NCI-H345 (cell line): Measurements from ENCODE around the gene MIER2.
"Not testable (repeated sequence)": the region's sequence is repeated elsewhere in the genome, so short reads cannot be mapped to it uniquely, and the experiment has no call there.

ENCODE experiments used
- DNase-seq: peaks from one replicate; lab custom pipeline; 2025; lab: John Stamatoyannopoulos, UW

Gene MIER2, protein sequence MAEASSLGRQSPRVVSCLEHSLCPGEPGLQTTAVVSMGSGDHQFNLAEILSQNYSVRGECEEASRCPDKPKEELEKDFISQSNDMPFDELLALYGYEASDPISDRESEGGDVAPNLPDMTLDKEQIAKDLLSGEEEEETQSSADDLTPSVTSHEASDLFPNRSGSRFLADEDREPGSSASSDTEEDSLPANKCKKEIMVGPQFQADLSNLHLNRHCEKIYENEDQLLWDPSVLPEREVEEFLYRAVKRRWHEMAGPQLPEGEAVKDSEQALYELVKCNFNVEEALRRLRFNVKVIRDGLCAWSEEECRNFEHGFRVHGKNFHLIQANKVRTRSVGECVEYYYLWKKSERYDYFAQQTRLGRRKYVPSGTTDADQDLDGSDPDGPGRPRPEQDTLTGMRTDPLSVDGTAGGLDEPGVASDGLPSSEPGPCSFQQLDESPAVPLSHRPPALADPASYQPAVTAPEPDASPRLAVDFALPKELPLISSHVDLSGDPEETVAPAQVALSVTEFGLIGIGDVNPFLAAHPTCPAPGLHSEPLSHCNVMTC

DNA sequence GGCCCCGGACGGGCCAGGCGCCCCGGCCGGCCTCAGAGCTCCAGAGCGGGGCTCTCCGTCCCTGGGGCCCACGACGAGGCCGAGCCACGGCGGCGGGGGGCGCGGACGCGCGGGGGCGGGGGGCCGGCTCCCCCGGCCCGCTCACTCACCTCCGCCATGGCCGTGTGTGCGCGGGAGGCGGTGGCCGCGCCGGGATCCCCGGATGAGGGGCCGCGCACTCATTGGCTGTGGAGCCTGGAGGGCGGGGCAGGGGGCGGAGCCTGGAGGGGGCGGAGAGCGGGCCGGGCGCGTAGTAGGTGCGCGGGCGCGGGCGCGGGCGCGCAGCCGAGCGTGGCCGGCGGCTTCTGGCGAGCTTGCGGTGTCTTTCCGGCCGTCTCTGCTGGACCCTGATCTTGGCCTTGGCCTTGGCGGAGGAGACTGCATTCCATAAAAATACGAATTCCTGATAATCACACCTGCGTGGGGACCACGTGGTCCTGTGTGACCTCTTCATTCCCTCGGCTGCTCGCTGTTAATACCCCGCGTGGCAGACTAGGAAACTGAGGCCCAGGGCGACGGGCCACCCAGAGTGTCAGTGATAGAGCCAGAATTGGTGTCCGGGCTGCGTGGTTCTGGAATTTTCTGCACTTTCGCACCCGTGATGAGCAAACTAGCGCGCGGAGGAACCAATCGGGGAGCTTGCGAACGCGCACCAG, at the start of gene MIER2:
Gene MIER2, minus strand, starts transcription at position 172 of the 695 bp plus-strand sequence. Its CDS starts 14 bp downstream, at position 158.
- peak; percentile 84 for DNase-seq

- not testable (repeated sequence) for DNase-seq
Observed at GRCh38 chr19:393560-393959, 49.0 kb upstream of the MIER2 start.

DNA sequence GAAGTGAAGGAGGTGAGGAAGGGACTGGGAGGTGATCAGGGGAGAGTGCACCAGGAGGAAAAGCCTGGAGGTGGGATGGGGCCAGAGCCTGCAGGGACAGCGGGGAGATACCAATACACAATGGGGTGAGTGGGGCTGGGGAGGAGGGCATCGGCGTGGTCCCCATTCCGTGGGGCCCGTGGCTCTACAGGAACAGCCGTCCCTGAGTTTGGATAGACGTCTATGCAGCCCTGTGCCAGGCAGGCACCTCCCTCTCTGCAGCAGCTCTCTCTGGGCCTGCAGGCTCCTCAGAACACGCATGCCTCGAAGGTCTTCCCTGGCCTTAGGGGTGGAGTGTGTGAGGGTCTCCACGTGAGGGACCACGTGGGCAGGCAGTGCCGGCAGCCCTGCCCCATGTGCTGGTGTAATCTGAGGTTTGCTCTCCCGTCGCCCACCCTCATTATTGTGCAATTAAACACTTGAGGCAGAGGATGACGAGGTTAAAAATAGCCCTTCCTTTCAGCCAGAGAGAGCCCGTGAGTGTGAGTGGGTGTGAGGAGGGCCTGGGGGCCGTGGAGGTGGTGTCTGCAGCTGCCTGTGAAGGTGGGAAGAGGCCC, 47.9 kb upstream of the MIER2 start:
- DNase-seq = no peak

DNA sequence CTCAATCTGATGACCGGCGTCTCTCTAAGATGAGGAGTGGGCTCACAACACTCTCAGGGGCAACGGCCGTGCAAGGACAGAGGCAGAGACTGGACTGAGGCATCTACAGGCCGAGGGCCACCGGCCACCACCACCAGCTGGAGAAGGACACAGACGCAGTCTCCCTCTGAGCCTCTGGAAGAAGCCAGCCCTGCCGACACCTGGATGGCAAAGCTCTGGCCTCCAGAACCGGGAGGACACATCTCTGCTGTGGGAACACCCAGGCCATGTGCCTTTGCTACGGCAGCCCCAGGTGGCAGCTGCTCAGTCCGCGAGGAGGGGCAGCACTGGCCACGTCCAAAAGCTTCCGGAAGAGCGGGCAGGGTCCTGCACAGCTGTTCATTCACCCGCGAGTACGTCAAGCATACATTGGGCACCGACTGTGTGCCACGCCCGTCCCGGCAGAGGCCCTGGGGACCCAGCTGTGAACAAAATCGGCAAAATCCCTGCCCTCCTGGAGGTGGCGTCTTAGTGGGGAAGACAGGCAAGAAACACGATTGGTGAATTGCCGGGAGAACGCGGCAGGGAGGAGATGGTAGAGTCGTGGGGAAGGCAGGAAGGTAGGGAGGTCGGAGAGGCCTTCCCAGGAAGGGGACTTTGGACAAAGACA, 47.3 kb upstream of the MIER2 start:
- DNase-seq = no peak

DNA sequence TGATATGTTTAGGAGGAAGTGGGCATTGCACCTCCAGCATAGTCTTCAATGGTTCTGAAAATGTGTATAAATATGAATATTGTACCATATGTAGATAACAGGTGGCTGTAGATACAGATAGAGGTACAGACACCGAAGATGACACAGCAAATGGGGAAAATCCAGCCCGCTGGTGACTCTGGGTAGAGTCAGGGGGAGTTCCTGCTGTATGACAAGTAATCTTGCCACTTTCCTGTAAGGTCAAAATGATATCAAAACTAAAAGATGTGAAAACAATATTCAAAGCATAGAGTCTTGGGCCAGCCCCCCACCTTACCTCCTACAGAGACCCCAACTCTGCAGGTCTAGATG, 46.6 kb upstream of the MIER2 start:
- no peak for DNase-seq

DNA sequence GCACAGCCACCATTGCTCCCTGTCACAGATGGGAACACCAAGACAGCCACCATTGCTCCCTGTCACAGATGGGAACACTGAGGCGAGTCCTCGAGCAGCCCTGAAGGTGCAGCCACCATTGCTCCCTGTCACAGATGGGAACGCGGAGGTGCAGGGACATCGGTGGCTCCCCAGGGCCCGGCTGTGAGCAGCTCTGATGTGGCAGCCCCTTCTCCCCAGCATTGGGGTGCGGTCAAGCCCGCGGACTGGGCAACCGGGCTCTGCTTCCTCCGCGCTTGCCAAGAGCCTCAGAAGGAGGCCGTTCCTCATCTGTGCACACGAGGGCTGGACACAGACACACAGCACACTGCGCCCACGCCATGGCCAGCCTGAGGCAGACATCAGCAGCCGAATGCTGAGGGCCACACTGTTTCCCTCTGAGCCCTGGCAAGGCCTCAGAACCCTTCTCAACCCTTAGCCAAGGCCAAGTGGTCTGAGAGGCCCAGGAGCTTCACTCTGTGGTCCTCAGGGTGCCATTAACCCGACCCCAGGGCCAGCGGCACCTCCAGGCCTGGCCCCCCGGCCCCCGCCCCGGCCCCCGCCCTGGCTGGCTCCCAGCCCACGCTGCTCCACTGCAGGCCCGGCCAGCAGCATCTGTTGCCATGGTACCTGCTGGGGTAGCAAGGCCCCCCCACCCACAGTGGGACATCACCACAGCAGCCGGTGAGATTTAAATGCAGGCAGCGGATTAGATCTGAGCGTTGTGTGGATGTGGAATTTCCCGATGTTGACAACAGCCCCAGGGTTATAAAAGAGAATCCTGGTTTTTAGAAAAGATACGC, 46.0 kb upstream of the MIER2 start:
- DNase-seq = no peak

DNA sequence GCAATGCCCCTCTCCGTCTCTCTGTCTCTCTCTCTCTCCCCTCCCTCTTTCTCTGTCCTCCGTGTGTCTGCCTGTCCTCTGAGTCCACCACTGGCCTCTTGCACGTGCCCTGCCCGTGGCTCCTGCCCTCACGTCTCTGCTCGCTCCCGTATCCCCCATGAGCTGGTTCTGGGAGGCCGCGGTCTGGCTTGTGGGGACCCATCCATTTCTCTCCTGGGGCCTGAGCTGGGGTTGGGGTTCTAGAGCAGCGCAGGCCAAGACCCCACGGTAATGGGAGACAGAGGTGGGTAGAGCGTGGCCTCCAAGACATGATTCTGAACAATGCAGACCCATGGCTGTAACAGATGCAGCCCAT, 45.3 kb upstream of the MIER2 start:
- no peak for DNase-seq

DNA sequence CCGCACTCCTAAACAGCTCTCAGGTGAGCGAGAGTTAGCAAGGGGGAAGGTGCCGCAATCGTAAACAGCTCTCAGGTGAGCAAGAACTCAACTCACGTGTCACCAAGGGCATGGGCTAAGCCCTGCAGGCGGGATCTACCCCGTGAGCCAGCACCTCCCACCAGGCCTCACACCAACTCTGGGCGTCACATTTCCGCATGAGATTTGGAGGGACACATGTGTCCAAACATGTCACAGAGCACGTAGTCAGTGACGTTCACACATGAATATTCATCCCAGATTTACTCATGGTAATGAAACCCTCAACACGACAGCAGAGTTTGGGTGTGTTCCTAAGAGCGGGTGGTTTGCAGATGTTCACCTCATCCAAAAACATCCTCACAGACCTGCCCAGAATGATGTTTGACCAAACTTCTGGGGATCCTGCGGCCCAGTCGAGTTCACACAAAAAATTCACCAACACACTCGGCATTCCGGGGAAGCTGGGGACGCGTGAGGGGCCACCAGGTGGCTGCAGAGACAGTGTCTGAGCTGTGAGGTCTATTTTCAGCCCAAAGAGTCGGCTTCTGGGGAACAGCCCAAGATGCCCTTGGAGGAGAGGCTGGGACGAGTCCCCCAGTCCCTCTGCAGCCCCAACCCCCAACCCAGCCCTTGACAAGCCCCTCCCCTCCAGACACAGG, 44.8 kb upstream of the MIER2 start:
- no peak for DNase-seq

- DNase-seq = no peak
Observed at GRCh38 chr19:388691-389090, 44.1 kb upstream of the MIER2 start.

GRCh38 chr19:387777-388176, 43.2 kb upstream of the MIER2 start:
- no peak for DNase-seq

GRCh38 chr19:386632-387301, 42.2 kb upstream of the MIER2 start:
- DNase-seq = not testable (repeated sequence)

DNA sequence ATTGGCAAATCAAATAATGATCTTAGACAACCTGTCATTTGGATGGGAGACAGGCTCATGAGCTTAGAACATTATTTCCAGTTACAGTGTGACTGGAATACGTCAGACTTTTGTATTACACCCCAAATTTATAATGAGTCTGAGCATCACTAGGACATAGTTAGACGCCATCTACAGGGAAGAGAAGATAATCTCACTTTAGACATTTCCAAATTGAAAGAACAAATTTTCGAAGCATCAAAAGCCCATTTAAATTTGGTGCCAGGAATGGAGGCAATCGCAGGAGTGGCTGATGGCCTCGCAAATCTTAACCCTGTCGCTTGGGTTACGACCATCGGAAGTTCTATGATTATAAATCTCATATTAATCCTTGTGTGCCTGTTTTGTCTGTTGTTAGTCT, 41.6 kb upstream of the MIER2 start:
- DNase-seq = not testable (repeated sequence)

DNA sequence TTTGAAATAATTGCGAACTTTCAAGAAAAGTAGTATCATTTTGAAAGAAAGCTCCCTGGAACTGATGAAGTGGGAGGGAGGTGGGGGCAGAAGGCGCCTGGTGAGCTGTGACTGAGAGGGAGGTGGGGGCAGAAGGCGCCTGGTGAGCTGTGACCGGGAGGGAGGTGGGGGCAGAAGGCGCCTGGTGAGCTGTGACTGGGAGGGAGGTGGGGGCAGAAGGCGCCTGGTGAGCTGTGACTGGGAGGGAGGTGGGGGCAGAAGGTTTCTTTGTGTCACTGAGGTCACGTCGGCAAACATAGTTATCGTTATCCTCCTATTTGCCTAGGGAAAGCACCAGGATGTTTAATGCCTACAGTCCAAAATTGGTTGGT, 40.2 kb upstream of the MIER2 start:
- DNase-seq = no peak

DNA sequence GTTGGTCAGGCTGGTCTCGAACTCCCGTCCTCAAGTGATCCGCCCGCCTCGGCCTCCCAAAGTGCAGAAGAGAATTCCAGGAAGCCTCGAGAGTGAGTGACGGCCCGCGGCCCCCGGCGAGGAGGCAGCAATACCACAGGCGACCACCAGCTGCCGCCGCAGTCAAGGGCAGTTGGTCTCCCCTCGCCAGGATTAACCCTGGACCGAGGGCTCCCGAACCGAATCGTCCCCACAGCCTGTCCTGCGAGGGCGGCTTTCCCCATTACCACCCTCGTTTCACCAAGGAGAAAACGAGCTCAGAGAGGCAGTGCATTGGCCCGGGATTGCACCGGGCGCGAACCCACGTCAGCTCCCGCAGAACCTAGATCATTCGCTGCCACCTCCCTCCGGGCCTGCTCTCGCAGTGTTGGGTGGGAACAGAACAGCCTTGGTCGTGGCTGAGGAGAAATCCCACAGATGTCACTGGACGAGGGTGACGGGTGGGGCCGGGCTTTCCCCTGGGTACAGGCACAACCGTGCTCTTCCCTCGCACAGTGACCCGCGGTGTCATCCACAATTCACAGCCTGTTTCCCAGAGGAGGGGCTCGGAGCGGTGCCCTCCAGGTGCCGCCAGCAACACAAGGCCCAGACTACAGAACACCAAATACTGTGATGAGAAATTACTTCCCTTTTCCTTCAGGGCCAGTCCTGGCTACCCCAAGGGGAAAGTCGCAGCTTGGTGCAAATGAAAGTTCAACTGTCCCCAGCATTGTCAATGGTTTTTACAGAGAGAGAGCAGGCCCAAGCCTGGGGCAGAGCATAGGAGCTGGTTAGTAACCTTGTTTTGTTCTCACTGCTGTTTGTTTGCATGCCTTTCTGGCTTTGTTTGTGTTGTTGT, 39.6 kb upstream of the MIER2 start:
- DNase-seq = no peak

DNA sequence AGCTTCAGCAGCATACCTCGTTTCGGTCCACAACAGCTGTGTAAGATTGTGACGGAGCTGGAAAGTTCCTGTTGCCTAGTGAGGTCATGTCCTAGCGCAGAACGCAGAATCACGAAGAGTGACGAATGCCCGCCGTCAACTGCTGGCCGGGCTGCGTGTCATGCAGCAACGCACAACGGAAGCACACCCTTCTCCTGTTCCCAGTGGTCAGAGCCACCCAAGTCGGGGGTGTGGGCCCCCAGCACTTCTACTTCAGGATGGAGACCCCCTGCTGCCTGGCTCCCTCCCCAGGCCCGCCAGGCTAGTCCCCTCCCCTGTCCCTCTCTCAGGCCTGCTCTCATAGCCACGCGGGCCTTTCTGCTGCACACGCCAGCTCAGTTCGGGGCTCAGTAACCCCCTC, 38.4 kb upstream of the MIER2 start:
- no peak for DNase-seq

- DNase-seq = peak; percentile 27
Observed at GRCh38 chr19:382578-382977, 38.0 kb upstream of the MIER2 start.

DNA sequence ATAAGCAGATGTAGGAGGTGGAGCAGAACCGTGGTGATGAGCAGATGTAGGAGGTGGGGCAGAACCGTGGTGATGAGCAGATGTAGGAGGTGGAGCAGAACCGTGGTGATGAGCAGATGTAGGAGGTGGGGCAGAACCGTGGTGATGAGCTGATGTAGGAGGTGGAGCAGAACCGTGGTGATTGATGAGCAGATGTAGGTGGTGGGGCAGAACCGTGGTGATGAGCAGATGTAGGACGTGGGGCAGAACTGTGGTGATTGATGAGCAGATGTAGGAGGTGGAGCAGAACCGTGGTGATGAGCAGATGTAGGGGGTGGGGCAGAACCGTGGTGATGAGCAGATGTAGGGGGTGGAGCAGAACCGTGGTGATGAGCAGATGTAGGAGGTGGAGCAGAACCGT, 37.3 kb upstream of the MIER2 start:
- DNase-seq = not testable (repeated sequence)

GRCh38 chr19:380618-381219, 36.1 kb upstream of the MIER2 start:
- not testable (repeated sequence) for DNase-seq

DNA sequence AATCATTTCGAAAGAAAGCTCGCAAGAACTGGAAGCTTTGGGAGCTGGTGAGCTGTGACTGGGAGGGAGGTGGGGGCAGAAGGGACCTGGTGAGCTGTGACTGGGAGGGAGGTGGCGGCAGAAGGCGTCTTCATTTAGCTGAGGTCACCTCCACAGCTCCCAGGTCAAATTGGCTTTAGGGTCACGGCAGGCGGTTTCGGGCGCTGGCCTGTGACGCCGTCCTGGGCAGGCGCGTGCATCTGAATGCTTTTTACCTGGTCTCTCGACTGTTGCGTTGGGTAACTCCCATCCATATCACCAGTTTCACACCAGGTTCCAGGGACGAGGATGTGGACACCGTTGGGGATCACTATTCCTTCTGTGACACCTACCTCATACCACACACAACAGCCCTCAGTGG, 35.2 kb upstream of the MIER2 start:
- DNase-seq = no peak
